Right renal cortex interstitium (tissue), 3 donors: ENCODE data around the gene FANCL. TPM values are rescaled to one million over a fixed set of nuclear protein-coding genes. Genes with fewer than 3 reads are reported as not detected.
"Not testable (repeated sequence)": the region's sequence is repeated elsewhere in the genome, so short reads cannot be mapped to it uniquely, and the experiment has no call there.

ENCODE experiments used
- DNase-seq, 3 donors: peaks; one replicate each; pipeline ENCODE4 v3.0.0-alpha.2; 2013; ENCODE audit warnings: low read depth in 3 of 3, low spot score in 2 of 3
- polyA plus RNA-seq, 3 donors: library from polyadenylated mRNA; unstranded; fragments of 120-200 nt; gene quantifications; one replicate each; pipeline ENCODE4 v1.2.1, GENCODE V29; 2013; ENCODE audit not compliant: insufficient read length in 3 of 3

FANCL gene
- polyA plus RNA-seq, 3 donors: 55.2 to 56.8 (median 55.4) TPM

GRCh38 chr2:58207189-58207588 lies 33.9 kb downstream of the FANCL start:
- no peak for DNase-seq

- DNase-seq: no peak
Observed at GRCh38 chr2:58206785-58207184, 34.3 kb downstream of the FANCL start.

- DNase-seq: no peak
Observed at GRCh38 chr2:58204195-58204959, 36.7 kb downstream of the FANCL start.

GRCh38 chr2:58203018-58203417 lies 38.1 kb downstream of the FANCL start:
- DNase-seq: no peak

GRCh38 chr2:58202404-58202803 lies 38.7 kb downstream of the FANCL start:
- no peak for DNase-seq

GRCh38 chr2:58197894-58198293 lies 43.2 kb downstream of the FANCL start:
- DNase-seq: no peak

GRCh38 chr2:58195662-58196061 lies 45.5 kb downstream of the FANCL start:
- no peak for DNase-seq

GRCh38 chr2:58194458-58194857 lies 46.7 kb downstream of the FANCL start:
- no peak for DNase-seq

- DNase-seq: not testable (repeated sequence)
Observed at GRCh38 chr2:58187022-58187421, 54.1 kb downstream of the FANCL start.

- no peak for DNase-seq
Observed at GRCh38 chr2:58186501-58186900, 54.6 kb downstream of the FANCL start.

- no peak for DNase-seq
Observed at GRCh38 chr2:58182527-58182926, 58.6 kb downstream of the FANCL start.

- no peak for DNase-seq
Observed at GRCh38 chr2:58180635-58181034, 60.5 kb downstream of the FANCL start.

- not testable (repeated sequence) for DNase-seq
Observed at GRCh38 chr2:58180175-58180574, 61.0 kb downstream of the FANCL start.

- not testable (repeated sequence) for DNase-seq
Observed at GRCh38 chr2:58177187-58177586, 63.9 kb downstream of the FANCL start.

- not testable (repeated sequence) for DNase-seq
Observed at GRCh38 chr2:58171831-58172230, 69.3 kb downstream of the FANCL start.

- not testable (repeated sequence) for DNase-seq
Observed at GRCh38 chr2:58170334-58170933, 70.7 kb downstream of the FANCL start.

- DNase-seq: not testable (repeated sequence)
Observed at GRCh38 chr2:58169845-58170244, 71.3 kb downstream of the FANCL start.

- DNase-seq: not testable (repeated sequence)
Observed at GRCh38 chr2:58168130-58168529, 73.0 kb downstream of the FANCL start.

GRCh38 chr2:58163913-58164312 lies 77.2 kb downstream of the FANCL start:
- no peak for DNase-seq

GRCh38 chr2:58158481-58158880 lies 82.6 kb downstream of the FANCL start:
- no peak for DNase-seq

- no peak for DNase-seq
Observed at GRCh38 chr2:58157754-58158153, 83.4 kb downstream of the FANCL start.

- no peak for DNase-seq
Observed at GRCh38 chr2:58156780-58157179, 84.3 kb downstream of the FANCL start.
